Activated CD4-positive, alpha-beta T cell treated with anti-CD3 and anti-CD28 coated beads, Interleukin-2, amount 50 U/mL, for 4 hours (primary cell): Measurements from ENCODE around the gene SNX2.
"Not testable (repeated sequence)": the region's sequence is repeated elsewhere in the genome, so short reads cannot be mapped to it uniquely, and the experiment has no call there.

Source experiments
- DNase-seq, 2 experiments: peaks; one replicate each; pipeline ENCODE4 v3.0.0-alpha.2; 2020

Gene SNX2

DNA sequence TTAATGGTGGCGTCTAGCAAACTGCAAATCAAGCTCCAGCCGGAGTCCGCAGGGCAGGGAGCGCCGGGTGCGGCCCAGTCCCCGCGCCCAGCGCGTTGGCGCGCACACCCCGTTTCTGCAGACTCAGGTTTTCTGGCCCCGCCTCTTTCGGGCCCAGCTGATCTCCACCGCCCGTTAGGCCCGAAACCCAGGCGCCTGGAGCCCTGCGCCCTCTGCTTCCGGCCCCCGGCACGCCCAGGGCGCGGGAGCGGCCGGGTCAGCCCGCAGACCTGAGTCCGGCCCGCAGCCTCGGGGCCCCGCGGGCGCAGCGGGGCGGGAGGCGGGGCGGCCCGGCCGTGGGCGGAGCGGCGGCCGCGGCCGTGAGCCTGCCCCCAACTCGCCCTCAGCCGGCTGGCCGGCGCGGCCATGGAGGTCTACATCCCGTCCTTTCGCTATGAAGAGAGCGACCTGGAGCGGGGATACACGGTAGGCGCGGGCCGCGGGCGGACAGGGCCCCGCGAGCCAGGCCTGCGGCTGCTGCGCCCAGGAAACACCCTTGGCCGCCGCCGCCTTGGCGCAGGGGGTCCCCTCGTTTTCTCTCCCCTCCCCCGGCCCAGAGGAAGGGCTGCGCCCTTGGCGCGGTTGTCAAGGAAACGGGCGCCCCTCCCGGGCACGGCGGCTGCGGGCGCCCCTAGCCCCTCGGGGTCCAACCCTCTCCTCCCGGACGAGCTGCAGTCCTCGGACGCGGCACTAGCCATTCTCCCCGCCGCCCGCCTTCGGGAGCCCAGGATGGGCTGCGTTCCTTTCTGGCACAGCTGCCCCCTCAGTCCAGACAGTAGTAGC lies 70.6 kb downstream of the SNX2 start, which contains the start of gene SNX24:
TSS of gene SNX24 (plus strand) at position 385 of the 822 bp plus-strand sequence. CDS start at position 406, 21 bp downstream.
- DNase-seq = peak; percentile 51

DNA sequence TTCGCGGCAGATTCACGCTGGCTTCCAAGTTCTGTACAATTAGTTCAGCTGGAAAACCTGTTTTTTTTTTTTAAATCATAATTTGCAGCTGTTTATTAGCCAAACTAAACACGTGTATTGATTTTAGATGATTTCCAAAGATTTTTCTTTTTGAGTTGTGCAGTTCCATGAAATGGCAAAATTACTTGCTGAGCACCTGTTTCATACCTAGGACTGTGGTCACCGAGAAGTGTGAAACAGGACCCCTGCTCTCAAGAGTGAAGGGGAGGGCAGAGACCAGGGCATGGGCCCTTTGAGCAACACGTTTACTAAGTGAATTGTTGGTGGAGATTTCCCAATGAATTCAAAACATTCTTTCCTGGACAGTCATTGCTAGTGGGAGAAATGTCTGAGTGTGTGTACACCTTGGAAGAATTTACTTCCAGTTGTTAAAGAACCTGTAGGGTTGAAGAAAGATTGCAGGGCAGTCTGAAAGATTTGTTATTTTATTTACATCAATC lies 71.2 kb downstream of the SNX2 start:
- no peak for DNase-seq

DNA sequence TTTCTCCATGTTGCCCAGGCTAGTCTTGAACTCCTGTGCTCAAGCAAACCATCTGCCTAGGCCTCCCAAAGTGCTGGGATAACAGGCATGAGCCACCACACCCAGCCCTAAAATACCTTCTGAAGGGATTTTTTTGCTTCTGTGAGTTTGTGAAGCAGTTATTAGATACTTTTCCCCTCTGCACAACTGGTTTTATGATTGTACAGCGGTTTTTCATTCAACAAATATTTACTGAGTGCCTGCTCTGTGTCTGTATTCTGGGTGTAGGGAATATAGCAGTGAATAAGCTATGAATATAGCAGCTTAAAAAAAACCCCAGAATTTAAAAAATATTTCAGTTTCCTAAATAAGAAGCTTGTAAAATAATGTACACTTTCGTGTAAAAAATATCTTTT lies 72.8 kb downstream of the SNX2 start:
- DNase-seq = no peak

DNA sequence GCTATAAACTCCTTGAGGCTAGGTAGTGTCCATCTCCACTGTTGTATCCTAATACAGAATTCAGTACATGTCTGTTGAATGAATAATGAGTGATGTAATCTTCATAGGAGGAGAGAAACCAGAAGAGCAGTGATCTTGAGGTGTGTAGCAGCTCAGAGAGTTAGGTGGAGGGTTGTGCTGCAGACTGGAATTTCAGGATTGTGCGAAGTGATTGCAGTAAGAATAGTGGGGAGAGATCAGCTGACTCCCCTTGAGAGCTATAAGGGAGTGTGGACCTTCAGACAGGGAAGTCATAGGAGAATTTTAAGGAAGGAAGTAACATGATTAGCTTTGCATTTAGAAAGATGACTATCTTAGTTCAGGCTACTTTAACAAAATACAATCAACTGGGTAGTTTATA lies 74.9 kb downstream of the SNX2 start:
- no peak for DNase-seq

DNA sequence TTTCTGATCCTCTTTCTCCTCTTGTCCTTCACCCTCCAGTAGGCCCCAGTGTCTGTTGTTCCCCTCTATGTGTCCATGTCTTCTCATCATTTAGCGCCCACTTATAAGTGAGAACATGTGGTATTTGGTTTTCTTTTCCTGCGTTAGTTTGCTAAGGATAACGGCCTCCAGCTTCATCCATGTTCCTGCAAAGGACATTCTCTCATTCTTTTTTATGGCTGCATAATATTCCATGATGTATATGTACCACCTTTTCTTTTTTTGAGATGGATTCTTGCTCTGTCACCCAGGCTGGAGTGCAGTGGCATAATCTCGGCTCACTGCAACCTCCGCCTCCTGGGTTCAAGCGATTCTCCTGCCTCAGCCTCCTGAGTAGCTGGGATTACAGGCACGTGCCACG lies 82.7 kb downstream of the SNX2 start:
- not testable (repeated sequence) for DNase-seq

DNA sequence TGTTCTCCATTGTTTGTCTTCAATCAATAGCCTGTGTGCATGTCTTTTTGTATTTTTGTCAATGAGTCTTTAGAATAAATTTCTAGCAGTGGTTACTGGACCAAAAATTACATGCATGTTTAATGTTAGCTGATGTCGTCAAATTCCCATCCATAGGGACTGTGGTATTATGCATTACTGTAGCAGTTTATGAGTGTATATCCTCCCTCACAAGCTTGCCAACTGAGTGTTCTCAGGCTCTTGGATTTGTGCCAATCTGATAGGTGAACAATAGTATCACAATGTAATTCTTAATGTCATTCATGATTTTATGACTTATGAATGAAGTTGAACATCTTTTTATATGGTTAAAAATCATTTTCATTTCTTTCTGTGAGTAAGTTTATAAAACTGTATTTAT lies 83.6 kb downstream of the SNX2 start:
- no peak for DNase-seq

DNA sequence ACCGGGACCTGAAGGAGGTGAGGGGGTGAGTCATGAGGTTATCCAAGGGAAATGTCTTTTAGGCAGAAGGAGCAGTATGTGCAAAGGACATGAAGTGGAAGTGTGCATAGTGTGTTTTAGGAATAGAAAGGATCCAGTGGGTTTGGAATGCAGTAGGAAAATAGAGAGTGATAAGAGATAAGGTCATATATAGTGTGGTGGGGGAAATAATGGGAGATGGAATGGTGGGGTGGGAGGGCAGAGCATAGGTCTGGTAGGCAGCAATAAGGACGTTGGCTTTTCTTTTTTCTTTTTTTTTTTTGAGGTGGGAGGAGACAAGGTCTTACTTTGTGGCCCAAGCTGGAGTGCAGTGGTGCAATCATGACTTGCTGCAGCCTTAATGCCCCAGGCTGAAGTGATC lies 88.4 kb downstream of the SNX2 start:
- no peak for DNase-seq

DNA sequence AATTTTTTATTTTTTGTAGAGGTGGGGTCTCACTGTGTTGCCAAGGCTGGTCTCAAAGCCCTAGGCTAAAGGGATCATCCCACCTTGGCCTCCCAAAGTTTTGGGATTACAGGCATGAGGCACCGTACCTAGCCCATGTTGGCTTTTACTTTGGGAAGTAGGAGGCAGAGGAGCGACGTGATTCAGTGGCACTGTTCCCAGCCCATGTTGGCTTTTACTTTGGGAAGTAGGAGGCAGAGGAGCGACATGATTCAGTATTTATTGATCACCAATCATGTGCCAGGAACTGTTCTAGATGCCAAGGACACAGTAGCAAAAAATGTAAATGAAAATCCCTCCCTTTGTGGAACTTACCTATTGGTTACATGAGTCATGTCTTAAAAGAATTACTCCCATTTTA lies 88.8 kb downstream of the SNX2 start:
- no peak for DNase-seq

DNA sequence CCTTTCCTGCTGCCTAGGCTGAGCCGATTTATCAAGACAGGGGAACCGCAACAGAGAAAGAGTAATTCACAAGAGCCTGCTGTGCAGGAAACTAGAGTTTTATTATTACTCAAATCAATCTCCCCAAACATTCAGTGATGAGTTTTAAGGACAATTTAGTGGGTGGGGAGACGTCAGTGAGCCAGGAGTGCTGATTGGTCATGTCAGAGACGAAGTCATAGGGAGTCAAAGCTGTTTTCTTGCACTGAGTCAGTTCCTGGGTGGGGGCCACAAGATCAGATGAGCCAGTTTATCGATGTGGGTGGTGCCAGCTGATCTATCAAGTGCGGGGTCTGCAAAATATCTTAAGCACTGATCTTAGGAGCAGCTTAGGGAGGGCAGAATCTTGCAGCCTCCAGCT lies 89.5 kb downstream of the SNX2 start:
- no peak for DNase-seq

DNA sequence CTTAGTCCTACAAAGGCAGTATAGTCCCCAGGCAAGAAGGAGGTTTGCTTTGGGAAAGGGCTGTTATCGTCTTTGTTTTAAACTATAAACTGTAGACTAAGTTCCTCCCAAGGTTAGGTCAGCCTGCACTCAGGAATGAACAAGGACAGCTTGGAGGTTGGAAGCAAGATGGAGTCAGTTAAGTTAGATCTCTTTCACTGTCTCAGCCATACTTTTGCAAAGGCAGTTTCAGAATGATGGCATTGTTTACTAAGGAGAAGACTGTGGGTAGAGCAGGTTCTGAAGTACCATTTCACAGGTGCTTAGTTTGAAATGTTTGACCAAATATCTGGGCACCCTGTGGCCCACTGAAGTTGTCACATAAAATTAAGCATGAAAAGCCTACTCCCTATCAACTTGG lies 90.0 kb downstream of the SNX2 start:
- no peak for DNase-seq

DNA sequence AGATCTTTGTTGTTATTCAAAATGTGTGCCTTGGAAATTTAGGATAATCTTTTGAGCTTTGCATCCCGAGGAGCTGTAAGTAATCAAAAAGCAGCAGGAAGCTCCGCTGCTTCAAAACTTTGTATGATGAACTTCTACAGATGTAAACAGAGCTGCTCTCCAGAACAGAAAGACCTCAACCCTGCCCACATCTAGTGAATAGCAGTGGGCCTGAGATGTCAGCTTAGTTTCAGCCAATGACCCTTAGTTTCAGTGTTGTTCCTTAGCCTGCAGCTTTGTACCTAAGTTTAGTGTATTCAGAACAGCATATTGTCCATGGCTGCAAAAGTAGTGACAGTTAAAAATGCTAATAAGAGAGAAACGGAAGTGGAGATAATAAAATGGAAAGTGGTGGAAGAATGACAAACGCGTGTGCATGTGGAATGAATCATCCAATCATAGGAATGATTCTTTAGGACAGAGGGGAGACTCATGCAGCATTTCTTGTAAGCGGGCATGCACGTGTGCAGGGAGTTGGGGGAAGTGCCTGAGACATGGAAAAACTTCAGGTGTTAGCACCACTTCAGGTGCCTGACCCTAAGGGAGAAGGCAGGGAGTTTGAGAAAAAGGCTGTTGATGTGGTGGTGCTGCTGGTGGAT lies 95.5 kb downstream of the SNX2 start:
- no peak for DNase-seq

DNA sequence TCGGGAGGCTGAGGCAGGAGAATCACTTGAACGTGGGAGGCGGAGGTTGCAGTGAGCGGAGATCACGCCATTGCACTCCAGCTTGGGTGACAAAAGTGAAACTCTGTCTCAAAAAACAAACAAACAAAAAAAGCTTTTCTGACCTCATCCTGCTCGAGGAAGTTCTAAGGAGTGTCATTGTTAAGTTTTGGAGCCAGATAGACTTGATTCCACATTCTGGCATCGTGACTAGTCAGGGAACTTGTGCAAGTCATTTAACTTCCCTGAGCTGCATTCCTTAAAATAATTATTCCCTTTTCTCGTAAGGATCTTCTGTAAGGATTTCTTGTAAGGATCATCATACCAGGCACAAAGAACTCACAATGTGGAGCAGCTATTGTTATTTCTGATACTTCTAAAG lies 96.8 kb downstream of the SNX2 start:
- no peak for DNase-seq

DNA sequence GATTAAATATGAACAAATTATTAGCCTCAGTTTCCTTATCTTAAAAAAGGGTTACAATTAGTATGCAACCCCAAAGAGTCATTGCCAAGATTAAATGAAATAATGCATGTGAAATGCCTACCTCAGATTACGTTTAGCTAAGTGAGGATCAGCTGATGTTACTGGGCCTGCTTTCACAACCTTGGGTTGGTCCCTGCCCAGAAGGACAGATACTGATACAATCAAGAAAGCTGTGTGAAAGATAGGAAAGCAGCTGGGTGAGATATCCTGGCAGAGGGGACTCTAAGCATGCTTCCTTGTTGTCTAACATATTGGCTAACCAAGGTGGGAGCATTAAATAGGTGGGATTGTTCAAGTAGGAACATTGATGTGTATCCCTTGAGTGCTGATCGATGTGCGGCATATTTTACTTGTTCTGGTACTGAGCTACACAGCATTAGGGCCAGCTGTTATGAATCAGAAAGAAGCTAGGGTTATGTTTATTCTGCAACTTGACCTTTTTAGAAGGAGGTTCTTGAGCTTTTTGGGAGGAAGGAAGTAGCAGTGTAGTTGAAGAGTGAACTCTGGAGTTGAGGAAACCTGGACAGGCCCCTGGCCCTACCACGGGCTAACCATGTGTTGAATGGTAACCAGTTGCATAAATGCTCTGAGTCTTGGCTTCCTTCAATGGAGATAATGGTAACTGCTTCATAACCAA lies 99.4 kb downstream of the SNX2 start:
- no peak for DNase-seq

DNA sequence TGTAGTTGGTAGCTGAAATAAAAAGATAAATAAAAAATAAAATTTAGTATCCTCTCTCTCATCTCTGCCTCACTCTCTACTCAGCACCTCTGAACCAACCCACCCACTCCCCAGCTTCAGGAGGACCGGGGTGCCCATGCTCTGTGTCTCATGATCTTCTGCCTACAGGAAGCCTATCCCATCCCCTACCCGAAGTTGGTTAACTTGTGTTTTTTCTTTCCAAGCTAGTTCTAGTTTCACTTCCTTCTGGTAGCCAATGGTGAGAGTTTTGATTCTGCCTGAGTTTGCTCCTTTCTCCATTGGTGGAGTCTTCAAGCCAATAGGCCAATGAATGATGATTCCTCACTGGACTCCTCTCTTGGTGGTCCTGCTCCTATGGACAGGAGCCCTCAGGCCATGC lies 102.6 kb downstream of the SNX2 start:
- no peak for DNase-seq

DNA sequence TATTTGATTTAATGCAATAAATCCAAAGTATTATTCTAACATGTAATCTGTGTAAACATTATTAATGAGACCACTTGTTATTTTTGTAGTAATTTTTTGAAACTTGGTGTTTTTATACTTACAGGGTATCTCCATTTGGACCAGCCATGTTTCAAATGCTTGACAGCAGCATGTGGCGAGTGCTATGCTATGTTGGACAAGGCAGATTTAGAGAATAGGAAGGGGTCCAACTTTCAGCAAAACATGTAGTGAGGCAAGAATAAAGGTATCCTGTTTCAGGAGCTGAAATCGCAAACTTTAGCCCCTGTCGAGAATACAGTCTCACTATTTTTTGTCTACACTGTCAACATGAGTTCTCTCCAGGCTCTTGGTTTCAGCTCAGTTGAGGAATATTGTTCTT lies 104.2 kb downstream of the SNX2 start:
- no peak for DNase-seq
